Activated CD4-positive, alpha-beta T cell treated with anti-CD3 and anti-CD28 coated beads, Interleukin-2, amount 10 ng/mL, durations not matched to agents 7 days and 5 days (primary cell): Measurements from ENCODE around the gene VAC14. TPM values are rescaled to one million over a fixed set of nuclear protein-coding genes. Genes with fewer than 3 reads are reported as not detected.

ENCODE experiments used
- CTCF ChIA-PET: fragments of 350-600 bp; sonication (Branson Sonifier 250); formaldehyde crosslinking; loops from one replicate; lab custom pipeline; 2021; ENCODE audit warnings: antibody characterized with exemption; lab: Charles Lee
- POLR2A ChIA-PET: fragments of 350-600 bp; sonication (Branson Sonifier 250); formaldehyde crosslinking; loops from one replicate; lab custom pipeline; 2021; ENCODE audit warnings: antibody characterized with exemption; lab: Charles Lee
- DNase-seq: peaks from one replicate; pipeline ENCODE4 v3.0.0-alpha.2; 2020
- H3K27ac Mint-ChIP-seq: one replicate; pipeline ENCODE4 v1.8.0; 2021; ENCODE audit warnings: mild to moderate bottlenecking, moderate library complexity, mixed read lengths
- H3K27me3 Mint-ChIP-seq: one replicate; pipeline ENCODE4 v1.8.0; 2021; ENCODE audit warnings: mixed read lengths
- H3K36me3 Mint-ChIP-seq: one replicate; pipeline ENCODE4 v1.8.0; 2021; ENCODE audit warnings: low read depth, mixed read lengths
- H3K4me1 Mint-ChIP-seq: one replicate; pipeline ENCODE4 v1.8.0; 2021; ENCODE audit warnings: mixed read lengths
- H3K4me3 Mint-ChIP-seq: one replicate; pipeline ENCODE4 v1.8.0; 2021; ENCODE audit warnings: mild to moderate bottlenecking, moderate library complexity, mixed read lengths
- H3K9me3 Mint-ChIP-seq: one replicate; pipeline ENCODE4 v1.8.0; 2021; ENCODE audit warnings: mixed read lengths
- total RNA-seq, 2 experiments: library from RNA; stranded (reverse); gene quantifications; one replicate each; pipeline ENCODE4 v1.2.3, GENCODE V29; 2021

The VAC14 gene
- total RNA-seq, 2 experiments from 2014 or later: 35.9 to 37.1 TPM

DNA sequence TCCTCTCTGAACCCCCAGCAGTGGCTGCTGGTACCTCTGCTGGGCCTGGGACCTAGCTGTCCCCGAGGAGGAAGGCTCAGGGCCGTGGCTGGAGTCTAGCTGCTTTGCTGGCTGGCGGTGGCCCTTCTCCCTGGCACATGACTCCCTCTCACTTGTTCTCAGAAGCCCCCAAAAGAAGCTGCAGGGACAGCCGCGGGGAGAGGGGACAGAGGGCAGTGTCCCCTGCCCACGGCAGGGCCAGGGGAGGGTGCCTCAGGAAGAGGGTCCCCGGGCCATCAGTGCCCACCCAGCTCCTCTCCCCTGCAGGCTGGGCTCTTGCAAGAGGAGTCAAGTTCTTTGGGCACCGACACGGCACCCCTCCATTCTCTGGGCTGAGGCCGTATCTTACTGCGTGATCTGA is 46.6 kb downstream of the VAC14 start:
- no peaks in the 10 kb centered on the region for H3K27me3 Mint-ChIP-seq
- POLR2A ChIA-PET: no interaction called here
- H3K4me1 Mint-ChIP-seq: peaks cover 32% of the 10 kb centered on the region
- DNase-seq: no peak
- peak overlapping the region; percentile 60 for H3K27ac Mint-ChIP-seq
- peaks cover 14% of the 10 kb centered on the region for H3K36me3 Mint-ChIP-seq
- no peak overlapping the region for H3K4me3 Mint-ChIP-seq
- H3K9me3 Mint-ChIP-seq: no peaks in the 10 kb centered on the region
- CTCF ChIA-PET: interaction anchor here (1.0 to 1.2 kb wide), 2 partner anchors 11 to 15 kb away, joined by 3 to 4 read pairs; no protein-coding TSS in a partner anchor

DNA sequence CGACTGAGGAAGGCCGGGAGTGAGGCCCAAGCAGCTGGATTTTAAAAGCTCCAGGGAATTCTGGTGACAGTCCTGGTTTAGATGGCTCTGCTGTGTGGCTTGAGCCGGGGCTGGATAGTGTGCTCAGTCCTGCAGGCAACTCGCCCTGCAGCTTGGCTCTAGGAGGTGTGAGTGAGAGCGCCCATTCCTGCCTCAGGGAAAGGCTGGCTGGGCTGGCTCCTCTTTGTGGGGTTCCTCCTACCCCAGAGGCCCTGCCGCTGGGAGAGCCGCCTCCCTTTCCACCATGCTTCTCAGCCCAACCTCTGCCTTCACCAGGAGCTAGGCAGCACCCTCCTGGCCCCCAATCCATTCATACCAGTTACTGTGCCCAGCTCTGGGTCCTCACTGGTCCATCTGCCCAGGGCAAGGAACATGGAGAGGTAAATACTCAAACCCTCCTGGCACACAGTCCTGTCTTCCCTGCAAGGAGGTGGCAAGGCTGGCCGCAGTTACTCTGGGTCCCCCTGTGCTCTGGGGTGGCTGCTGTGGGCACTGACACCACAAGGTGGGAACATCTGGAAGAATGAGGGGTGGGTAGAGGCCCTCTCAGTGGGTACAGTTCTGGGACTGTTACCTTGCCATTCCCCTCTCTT is 47.1 kb downstream of the VAC14 start:
- Mint-ChIP-seq H3K4me3 (no peak overlapping the region), H3K27me3 (no peaks in the 10 kb centered on the region), H3K4me1 (peaks cover 38% of the 10 kb centered on the region), H3K36me3 (peaks cover 14% of the 10 kb centered on the region), H3K27ac (no peak overlapping the region), H3K9me3 (no peaks in the 10 kb centered on the region)
- ChIA-PET POLR2A (no interaction called here), CTCF (interaction anchor here (1.0 to 4.2 kb wide), 3 partner anchors 10 to 17 kb away, joined by 3 to 15 read pairs (median 4); no protein-coding TSS in a partner anchor)
- DNase-seq: no peak

DNA sequence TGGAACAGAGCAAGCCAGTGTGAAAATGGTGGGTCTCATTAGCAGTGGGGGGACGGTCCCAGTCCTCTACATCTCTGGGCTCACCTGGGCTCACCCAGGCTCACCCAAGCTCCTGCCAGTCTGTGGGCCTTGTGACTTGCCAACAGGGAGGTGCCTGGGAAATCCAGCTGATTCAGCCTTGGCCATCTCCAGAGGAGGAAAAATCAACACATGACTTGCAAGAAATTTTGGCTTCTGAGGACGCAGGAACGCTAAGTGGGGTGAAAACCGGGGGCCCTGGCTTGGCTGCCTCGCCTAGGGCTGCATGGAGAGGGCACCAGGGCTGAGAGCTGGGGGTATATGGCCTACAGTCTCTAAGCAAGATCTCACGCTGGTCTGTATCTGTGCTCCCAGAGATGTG is 47.7 kb downstream of the VAC14 start:
- ChIA-PET POLR2A (no interaction called here), CTCF (interaction anchor here (0.7 to 4.2 kb wide), 2 partner anchors 18 to 21 kb away, joined by 6 to 15 read pairs; no protein-coding TSS in a partner anchor)
- H3K9me3 Mint-ChIP-seq: no peaks in the 10 kb centered on the region
- no peak overlapping the region for H3K27ac Mint-ChIP-seq
- peaks cover 43% of the 10 kb centered on the region for H3K4me1 Mint-ChIP-seq
- H3K4me3 Mint-ChIP-seq: no peak overlapping the region
- H3K36me3 Mint-ChIP-seq: peaks cover 14% of the 10 kb centered on the region
- H3K27me3 Mint-ChIP-seq: no peaks in the 10 kb centered on the region
- no peak for DNase-seq

DNA sequence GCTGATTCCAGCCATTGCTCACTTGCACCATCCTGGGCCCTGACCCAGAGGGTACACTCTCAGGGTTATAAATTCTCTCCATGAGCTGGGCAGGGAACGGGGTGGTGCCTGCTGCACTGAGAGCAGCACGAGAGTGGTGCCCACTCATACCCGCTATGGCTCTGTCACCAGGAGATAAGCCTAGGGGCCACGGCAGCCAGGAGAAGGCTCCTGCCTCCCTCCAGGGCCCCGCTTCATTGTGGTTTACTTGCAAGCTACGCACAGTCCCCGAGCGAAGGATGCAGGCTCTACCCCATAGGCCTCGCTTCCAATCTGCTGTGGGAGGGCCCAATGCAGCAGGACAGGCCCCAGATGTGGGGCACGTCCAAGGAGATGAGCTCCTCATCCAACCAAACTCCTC is 48.5 kb downstream of the VAC14 start:
- CTCF ChIA-PET: interaction anchor here (0.7 to 4.2 kb wide), 5 partner anchors 18 to 98 kb away, joined by 3 to 15 read pairs (median 4); no protein-coding TSS in a partner anchor

DNA sequence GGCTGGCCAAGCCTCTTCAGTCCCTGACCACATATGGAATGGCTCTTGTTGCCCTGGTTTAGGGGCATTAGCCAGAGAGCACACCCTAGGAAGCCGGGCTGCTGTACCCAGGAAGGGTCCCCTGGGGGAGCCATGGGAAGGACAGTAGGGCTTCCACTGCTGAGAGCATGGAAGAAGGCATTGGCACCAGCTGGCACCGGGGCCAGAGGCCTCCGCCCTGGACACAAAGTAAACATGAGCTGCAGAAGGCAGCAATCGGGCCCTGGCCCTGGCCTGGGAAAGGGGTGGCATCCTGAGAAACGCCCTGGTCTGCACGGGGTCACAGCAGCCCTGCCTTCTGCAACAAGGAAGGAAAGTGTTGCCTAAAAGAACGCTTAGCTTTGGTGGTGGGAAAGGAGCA is 49.4 kb downstream of the VAC14 start:
- CTCF ChIA-PET: interaction anchor here (0.5 to 4.2 kb wide), 7 partner anchors 12 to 306 kb away, joined by 3 to 15 read pairs (median 4); no protein-coding TSS in a partner anchor
- POLR2A ChIA-PET: no interaction called here

More for the DNA sequence above, 48.5 kb downstream of the VAC14 start:
- H3K27ac Mint-ChIP-seq: no peak overlapping the region
- H3K36me3 Mint-ChIP-seq: peaks cover 14% of the 10 kb centered on the region
- no peaks in the 10 kb centered on the region for H3K9me3 Mint-ChIP-seq
- POLR2A ChIA-PET: no interaction called here
- no peak overlapping the region for H3K4me3 Mint-ChIP-seq
- H3K4me1 Mint-ChIP-seq: peaks cover 51% of the 10 kb centered on the region
- no peaks in the 10 kb centered on the region for H3K27me3 Mint-ChIP-seq
- DNase-seq: no peak

DNA sequence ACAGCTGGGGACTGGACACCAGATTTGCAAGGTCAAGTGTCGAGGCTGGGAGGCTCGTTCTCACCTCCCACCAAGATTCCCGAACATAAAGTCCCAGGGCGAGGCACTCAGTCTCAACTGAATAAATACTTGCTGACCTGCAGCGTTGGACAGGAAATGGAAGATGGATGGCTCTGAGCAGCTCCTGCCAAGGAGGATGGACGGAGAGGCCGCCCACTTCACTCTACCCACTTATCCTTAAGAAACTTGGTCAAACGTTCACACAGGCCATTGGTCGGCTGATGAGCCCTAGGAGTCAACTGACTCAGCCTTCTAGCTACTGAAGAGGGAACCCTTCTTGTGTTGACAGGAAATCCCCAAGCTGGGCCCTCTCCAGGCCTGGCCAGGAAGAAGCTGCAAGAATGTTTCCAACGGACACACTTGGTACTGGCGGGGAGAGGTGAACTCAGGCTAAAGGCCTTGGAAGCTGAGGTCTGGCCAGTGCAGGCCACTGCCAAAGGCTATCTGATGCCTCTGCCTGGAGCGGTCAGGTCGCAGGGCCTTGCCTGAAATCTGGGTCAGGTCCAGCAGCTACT is 50.0 kb downstream of the VAC14 start:
- POLR2A ChIA-PET: no interaction called here
- H3K27me3 Mint-ChIP-seq: no peaks in the 10 kb centered on the region
- peaks cover 14% of the 10 kb centered on the region for H3K36me3 Mint-ChIP-seq
- peaks cover 59% of the 10 kb centered on the region for H3K4me1 Mint-ChIP-seq
- no peak overlapping the region for H3K4me3 Mint-ChIP-seq
- DNase-seq: no peak
- H3K27ac Mint-ChIP-seq: peak overlapping the region; percentile 85
- no peaks in the 10 kb centered on the region for H3K9me3 Mint-ChIP-seq
- CTCF ChIA-PET: interaction anchor here (1.1 to 4.2 kb wide), 6 partner anchors 9 to 161 kb away, joined by 3 to 15 read pairs (median 4); no protein-coding TSS in a partner anchor

More for the DNA sequence above, 49.4 kb downstream of the VAC14 start:
- peaks cover 14% of the 10 kb centered on the region for H3K36me3 Mint-ChIP-seq
- DNase-seq: no peak
- peak overlapping the region; percentile 85 for H3K27ac Mint-ChIP-seq
- peaks cover 57% of the 10 kb centered on the region for H3K4me1 Mint-ChIP-seq
- no peaks in the 10 kb centered on the region for H3K27me3 Mint-ChIP-seq
- H3K4me3 Mint-ChIP-seq: no peak overlapping the region
- H3K9me3 Mint-ChIP-seq: no peaks in the 10 kb centered on the region

DNA sequence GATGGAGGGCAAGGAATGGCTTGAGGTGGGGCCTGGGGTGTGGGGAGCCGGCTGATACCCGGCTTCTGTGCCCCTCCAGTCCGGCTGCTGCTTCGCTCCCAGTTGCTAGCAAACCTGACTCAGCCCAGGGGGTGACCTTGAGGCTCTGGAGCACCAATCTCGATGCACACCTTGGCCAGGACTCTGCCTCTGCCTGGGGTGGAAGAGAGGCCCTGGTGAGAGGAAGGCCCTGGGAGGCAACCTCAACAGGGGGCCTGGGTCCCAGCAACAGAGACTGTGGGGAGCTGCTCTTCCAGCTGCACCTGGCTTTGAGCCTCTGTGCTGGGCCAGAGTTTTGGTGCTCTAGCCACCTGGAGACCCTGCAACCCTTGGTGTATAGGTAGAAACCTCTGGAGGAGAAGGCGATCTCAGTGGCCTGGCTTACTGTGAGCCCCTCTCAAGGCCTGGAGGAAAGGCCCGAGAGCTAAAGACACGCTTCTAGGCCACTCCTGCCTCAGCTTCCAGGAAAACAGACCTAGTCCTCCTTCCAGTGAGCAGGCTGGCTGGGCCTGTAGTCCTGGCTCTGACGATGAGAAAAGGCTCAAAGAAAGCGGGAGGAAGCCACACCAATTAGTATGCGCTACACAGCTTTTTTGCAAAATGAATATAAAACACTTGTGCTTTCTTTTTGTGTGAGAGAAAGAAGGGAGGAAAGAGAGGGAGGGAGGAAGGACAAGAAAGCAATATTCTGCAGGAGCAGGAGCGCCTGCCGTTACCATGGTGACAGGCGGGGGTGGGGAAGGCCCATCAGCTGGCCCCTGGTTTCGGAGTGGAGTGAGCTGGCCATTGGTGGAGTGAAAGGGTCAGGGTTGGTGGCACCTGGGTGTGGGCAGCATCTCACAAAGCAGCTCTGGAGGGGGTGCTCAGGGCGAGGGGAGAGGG is 51.0 kb downstream of the VAC14 start:
- peaks cover 17% of the 10 kb centered on the region for H3K36me3 Mint-ChIP-seq
- H3K27me3 Mint-ChIP-seq: no peaks in the 10 kb centered on the region
- peaks cover 63% of the 10 kb centered on the region for H3K4me1 Mint-ChIP-seq
- H3K27ac Mint-ChIP-seq: peak overlapping the region; percentile 85
- H3K9me3 Mint-ChIP-seq: no peaks in the 10 kb centered on the region
- no peak overlapping the region for H3K4me3 Mint-ChIP-seq
- ChIA-PET CTCF (interaction anchor here (0.5 to 4.2 kb wide), 6 partner anchors 10 to 175 kb away, joined by 3 to 15 read pairs (median 4); no protein-coding TSS in a partner anchor), POLR2A (no interaction called here)
- DNase-seq: no peak

DNA sequence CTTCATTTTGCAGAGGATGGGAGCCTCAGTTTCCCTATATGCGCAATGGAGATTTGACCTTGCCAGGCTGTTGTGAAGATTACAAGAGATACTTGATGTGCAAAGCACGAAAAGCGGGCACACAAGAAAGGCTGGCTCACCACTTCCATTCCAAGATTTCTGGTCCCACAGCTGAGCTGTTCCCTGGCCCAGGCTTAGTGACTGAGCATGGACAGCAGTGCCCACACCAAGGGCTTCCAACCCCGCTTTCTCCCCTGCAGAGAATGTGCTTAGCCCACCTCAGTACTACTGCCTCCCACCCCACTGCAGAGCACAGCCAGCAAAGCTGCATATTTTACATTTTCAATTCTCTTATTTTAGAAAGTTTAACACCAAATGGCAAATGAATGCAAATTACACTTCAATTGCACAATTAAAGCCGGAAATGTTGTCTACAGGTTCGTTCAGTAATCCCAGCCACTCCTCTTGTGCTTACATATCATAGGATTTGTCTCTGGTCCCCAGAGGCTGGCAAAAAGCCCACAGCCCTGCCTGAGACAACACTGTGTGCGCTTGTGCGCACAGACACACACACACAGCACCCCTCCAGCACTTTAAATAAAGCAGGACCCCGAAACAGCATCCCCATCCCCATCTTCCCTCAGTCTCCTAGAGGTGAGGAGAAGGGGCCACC is 51.8 kb downstream of the VAC14 start:
- ChIA-PET CTCF (interaction anchor here (0.6 to 2.1 kb wide), 5 partner anchors 10 to 1778 kb away, joined by 3 to 8 read pairs (median 4); no protein-coding TSS in a partner anchor), POLR2A (no interaction called here)
- H3K4me1 Mint-ChIP-seq: peaks cover 63% of the 10 kb centered on the region
- no peak overlapping the region for H3K4me3 Mint-ChIP-seq
- H3K9me3 Mint-ChIP-seq: no peaks in the 10 kb centered on the region
- H3K36me3 Mint-ChIP-seq: peaks cover 21% of the 10 kb centered on the region
- no peaks in the 10 kb centered on the region for H3K27me3 Mint-ChIP-seq
- no peak for DNase-seq
- peak overlapping the region; percentile 66 for H3K27ac Mint-ChIP-seq

DNA sequence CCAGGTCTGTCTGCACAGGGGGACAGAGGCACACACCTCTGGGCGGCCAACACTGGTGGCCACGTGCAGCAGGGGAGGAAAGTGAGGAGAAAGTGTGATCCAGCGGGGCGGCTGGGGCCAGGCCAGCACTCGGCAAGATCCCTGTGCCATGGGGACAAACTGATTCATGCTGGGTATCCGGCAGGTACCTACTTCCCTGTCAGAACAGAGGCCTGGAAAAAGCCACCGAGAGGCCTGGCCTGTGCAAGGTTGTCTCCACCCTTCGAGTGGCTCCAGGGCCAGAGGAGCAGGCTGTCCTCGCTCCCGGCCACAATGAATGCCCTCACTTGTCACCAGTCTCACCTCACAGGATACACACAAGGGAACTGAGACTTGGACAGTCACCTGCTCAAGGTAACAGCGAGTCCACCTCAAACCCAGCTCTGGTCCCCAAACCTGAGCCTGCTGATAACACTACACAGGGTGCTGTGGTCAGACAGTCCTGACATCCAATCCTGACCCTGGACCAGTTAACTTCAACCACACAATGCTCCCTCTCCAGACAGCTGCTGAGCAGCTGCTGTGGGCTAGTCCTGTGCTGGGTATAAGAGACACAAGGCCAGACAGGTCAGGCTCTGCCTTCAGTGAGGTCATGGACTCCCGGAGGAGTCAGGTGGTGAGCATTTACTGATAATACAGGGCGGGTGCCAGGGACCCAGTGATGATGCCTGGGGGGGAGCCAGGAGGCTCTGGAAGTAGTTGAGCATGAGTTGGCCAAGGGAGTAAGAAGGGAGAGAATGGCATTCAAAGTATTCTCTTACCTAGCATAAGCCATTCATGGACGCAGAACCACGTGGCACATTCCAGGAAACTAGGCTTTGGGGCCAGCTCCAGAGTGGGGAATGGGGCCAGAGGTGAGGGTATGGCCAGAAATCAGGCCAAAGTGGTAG is 53.0 kb downstream of the VAC14 start:
- H3K27me3 Mint-ChIP-seq: no peaks in the 10 kb centered on the region
- no peak for DNase-seq
- peaks cover 70% of the 10 kb centered on the region for H3K4me1 Mint-ChIP-seq
- ChIA-PET POLR2A (no interaction called here), CTCF (interaction anchor here (1.4 to 2.1 kb wide), 3 partner anchors 10 to 23 kb away, joined by 4 to 8 read pairs (median 5); no protein-coding TSS in a partner anchor)
- H3K9me3 Mint-ChIP-seq: peaks cover 2% of the 10 kb centered on the region
- H3K36me3 Mint-ChIP-seq: peaks cover 31% of the 10 kb centered on the region
- peak overlapping the region; percentile 95 for H3K27ac Mint-ChIP-seq
- peak overlapping the region; percentile 15 for H3K4me3 Mint-ChIP-seq

DNA sequence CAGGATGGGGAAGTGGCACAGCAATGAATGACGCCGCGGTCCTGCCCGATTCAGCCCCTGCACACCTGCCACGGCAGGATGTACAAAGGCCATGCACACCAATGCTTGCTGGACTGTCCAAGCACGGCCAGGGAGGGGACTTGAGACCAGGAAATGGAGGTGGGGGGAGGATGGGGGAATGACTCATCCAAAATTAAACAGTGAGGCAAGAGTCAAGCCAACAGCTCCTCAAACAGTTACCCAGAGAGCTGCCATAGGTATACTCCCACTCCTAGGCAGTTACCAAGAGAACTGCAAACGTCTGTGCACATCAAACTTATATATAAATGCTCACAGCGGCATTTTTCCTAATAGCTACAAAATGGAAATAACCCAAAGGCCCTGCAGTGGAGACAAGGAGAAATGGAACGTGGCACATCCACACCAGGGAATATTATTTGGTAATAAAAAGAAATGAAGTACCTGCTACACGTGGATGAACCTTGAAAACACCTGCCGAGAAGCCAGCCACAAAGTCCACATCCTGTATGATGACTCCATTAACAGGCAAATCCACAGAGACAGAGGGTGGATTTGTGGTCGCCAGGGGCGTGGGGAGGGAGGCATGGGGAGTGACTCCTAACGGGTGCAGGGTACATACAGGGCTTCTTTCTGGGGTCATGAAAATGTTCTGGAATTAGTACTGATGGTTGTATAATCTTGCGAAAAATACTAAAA is 54.1 kb downstream of the VAC14 start:
- ChIA-PET POLR2A (no interaction called here), CTCF (interaction anchor here (1.3 to 1.6 kb wide), 2 partner anchors 9 to 24 kb away, joined by 4 read pairs; no protein-coding TSS in a partner anchor)
- DNase-seq: peak; percentile 82
- Mint-ChIP-seq H3K9me3 (peaks cover 5% of the 10 kb centered on the region), H3K4me1 (peaks cover 75% of the 10 kb centered on the region), H3K4me3 (peak overlapping the region; percentile 15), H3K36me3 (peaks cover 37% of the 10 kb centered on the region), H3K27me3 (no peaks in the 10 kb centered on the region), H3K27ac (peak overlapping the region; percentile 95)
